Inflammatory macrophage treated with lipopolysaccharide for 4 hours (primary cell): ENCODE results near the gene HNMT.
A peak's percentile ranks its signal among the peaks of the same experiment; 100 is the strongest.
"Not testable (repeated sequence)": the region's sequence is repeated elsewhere in the genome, so short reads cannot be mapped to it uniquely, and the experiment has no call there.

ENCODE experiments used
- DNase-seq: peaks from one replicate; pipeline ENCODE4 v3.0.0-alpha.2; 2020

The HNMT gene

GRCh38 chr2:137947032-137947727, 17.1 kb upstream of the HNMT start:
- DNase-seq: peak; percentile 31

GRCh38 chr2:137947728-137948336, 16.4 kb upstream of the HNMT start:
- peak; percentile 82 for DNase-seq

GRCh38 chr2:137948894-137949293, 15.4 kb upstream of the HNMT start:
- no peak for DNase-seq

- no peak for DNase-seq
Observed at GRCh38 chr2:137950238-137950637, 14.0 kb upstream of the HNMT start.

GRCh38 chr2:137951586-137951985, 12.7 kb upstream of the HNMT start:
- peak; percentile 84 for DNase-seq

GRCh38 chr2:137952586-137953129, 11.6 kb upstream of the HNMT start:
- peak; percentile 71 for DNase-seq

GRCh38 chr2:137955536-137955935, 8.7 kb upstream of the HNMT start:
- no peak for DNase-seq

- DNase-seq: peak; percentile 21
Observed at GRCh38 chr2:137957033-137957432, 7.2 kb upstream of the HNMT start.

GRCh38 chr2:137959166-137959565, 5.1 kb upstream of the HNMT start:
- peak; percentile 85 for DNase-seq

- DNase-seq: peak; percentile 86
Observed at GRCh38 chr2:137960223-137960622, 4.0 kb upstream of the HNMT start.

- DNase-seq: no peak
Observed at GRCh38 chr2:137961602-137962001, 2.7 kb upstream of the HNMT start.

- DNase-seq: no peak
Observed at GRCh38 chr2:137963535-137964065, 673 bp upstream of the HNMT start.

- no peak for DNase-seq
Observed at GRCh38 chr2:137964859-137965459, 686 bp downstream of the HNMT start.

GRCh38 chr2:137966043-137966442, 1.8 kb downstream of the HNMT start:
- no peak for DNase-seq

- no peak for DNase-seq
Observed at GRCh38 chr2:137967042-137967441, 2.8 kb downstream of the HNMT start.

- DNase-seq: peak; percentile 86
Observed at GRCh38 chr2:137968477-137969417, 4.5 kb downstream of the HNMT start.

- DNase-seq: peak; percentile 96
Observed at GRCh38 chr2:137969418-137969765, 5.1 kb downstream of the HNMT start.

- no peak for DNase-seq
Observed at GRCh38 chr2:137969876-137970275, 5.6 kb downstream of the HNMT start.

- DNase-seq: not testable (repeated sequence)
Observed at GRCh38 chr2:137971259-137971658, 7.0 kb downstream of the HNMT start.

- no peak for DNase-seq
Observed at GRCh38 chr2:137973280-137973679, 9.0 kb downstream of the HNMT start.

GRCh38 chr2:137975280-137976271, 11.3 kb downstream of the HNMT start:
- DNase-seq: no peak
